ENCODE measurements around the gene UNC5C. TPM values are rescaled to one million over a fixed set of nuclear protein-coding genes. Genes with fewer than 3 reads are reported as not detected.
A peak's percentile ranks its signal among the peaks of the same experiment; 100 is the strongest.

UNC5C gene
- total and polyA plus RNA-seq, 4 donors: 0.27 to 1.2 (median 0.78) TPM

DNA sequence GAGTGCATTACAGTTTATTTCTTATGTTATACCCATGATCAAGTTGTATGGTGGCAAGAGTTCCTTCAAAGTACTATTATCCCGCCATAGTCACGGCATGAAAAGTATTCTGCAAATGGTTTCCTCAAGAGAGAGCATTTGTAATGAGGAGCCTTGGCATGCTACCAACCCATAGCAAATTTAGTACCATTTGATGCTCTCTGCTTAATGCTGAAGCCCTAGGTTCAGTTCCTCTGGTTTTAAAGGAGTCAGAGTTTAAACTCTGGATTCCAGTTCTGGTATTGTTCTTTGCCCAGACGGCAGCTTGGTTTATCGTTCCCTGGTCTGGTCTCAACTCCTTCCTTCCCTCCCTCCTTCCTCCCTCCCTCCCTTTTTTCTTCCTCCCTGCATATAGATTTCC, 419.7 kb downstream of the UNC5C start (continued):
- no peak for TF ChIP-seq ATF3 (IDR thresholded peaks at IDR 0.05)
- no peak for TF ChIP-seq RXRA (IDR thresholded peaks at IDR 0.05)
- no peak for TF ChIP-seq CTCF (IDR thresholded peaks at IDR 0.05; ENCODE audit: low read depth, low read length, missing input control)
- TF ChIP-seq FOXA1 (IDR thresholded peaks at IDR 0.05): no peak
- TF ChIP-seq SP1 (IDR thresholded peaks at IDR 0.05): no peak
- TF ChIP-seq JUND (IDR thresholded peaks at IDR 0.05): no peak

- Histone ChIP-seq H3K27ac (ENCODE audit: low read depth in 1 of 2, low read length in 2 of 2) (no peak overlapping the region), H3K9me3 (ENCODE audit: control insufficient read depth in 4 of 4, low read length in 3 of 4) (no peaks in the 10 kb centered on the region), H3K4me3 (ENCODE audit: low read depth in 1 of 3, low read length in 3 of 3) (no peak overlapping the region), H3K36me3 (ENCODE audit: control insufficient read depth in 4 of 4, insufficient read depth in 3 of 4, low read depth in 1 of 4, low read length in 3 of 4) (no peaks in the 10 kb centered on the region), H3K9ac (ENCODE audit: low read depth in 1 of 2, low read length in 2 of 2) (no peak overlapping the region), H3K4me1 (ENCODE audit: control insufficient read depth in 4 of 4, insufficient read depth in 4 of 4, low read length in 3 of 4) (no peaks in the 10 kb centered on the region), H3K27me3 (ENCODE audit: control insufficient read depth in 4 of 4, insufficient read depth in 4 of 4, low read length in 3 of 4) (no peaks in the 10 kb centered on the region)
- DNase-seq (ENCODE audit: low spot score): no peak
- TF ChIP-seq RAD21 (IDR thresholded peaks at IDR 0.05) (peak; percentile 62 to 73), FOXA2 (IDR thresholded peaks at IDR 0.05) (no peak), CTCF (IDR thresholded peaks at IDR 0.05; ENCODE audit: low read depth, low read length, missing input control) (peak; percentile 17), NR2F2 (IDR thresholded peaks at IDR 0.05) (no peak)
- WGBS: 62% methylated on average over 4 of the region's 4 CpGs
Observed at GRCh38 chr4:95124906-95125504, 423.8 kb downstream of the UNC5C start.

DNA sequence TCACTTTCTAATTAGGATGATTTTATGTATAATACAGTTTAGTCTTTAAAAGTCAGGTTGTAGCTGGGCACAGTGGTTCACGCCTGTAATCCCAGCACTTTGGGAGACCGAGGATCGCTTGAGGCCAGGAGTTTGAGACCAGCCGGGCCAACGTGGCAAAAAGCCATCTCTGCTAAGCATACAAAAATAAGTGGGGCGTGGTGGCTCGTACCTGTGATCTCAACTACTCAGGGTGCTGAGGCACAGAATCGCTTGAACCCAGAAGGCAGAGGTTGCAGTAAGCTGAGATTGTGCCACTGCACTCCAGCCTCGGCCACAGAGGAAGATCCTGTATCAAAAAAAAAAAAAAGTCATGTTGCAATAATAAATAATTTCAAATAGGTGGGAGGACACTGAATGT, 426.8 kb downstream of the UNC5C start:
- Histone ChIP-seq H3K27me3 (ENCODE audit: control insufficient read depth in 4 of 4, insufficient read depth in 4 of 4, low read length in 3 of 4) (no peaks in the 10 kb centered on the region), H3K36me3 (ENCODE audit: control insufficient read depth in 4 of 4, insufficient read depth in 3 of 4, low read depth in 1 of 4, low read length in 3 of 4) (no peaks in the 10 kb centered on the region), H3K9ac (ENCODE audit: low read depth in 1 of 2, low read length in 2 of 2) (no peak overlapping the region), H3K4me3 (ENCODE audit: low read depth in 1 of 3, low read length in 3 of 3) (no peak overlapping the region), H3K27ac (ENCODE audit: low read depth in 1 of 2, low read length in 2 of 2) (no peak overlapping the region), H3K9me3 (ENCODE audit: control insufficient read depth in 4 of 4, low read length in 3 of 4) (no peaks in the 10 kb centered on the region), H3K4me1 (ENCODE audit: control insufficient read depth in 4 of 4, insufficient read depth in 4 of 4, low read length in 3 of 4) (no peaks in the 10 kb centered on the region)
- DNase-seq (ENCODE audit: low spot score): no peak
- TF ChIP-seq ZBTB33 (IDR thresholded peaks at IDR 0.05): no peak
- no peak for TF ChIP-seq FOXA1 (IDR thresholded peaks at IDR 0.05)
- TF ChIP-seq SP1 (IDR thresholded peaks at IDR 0.05): no peak
- no peak for TF ChIP-seq FOXA2 (IDR thresholded peaks at IDR 0.05)
- no peak for TF ChIP-seq JUND (IDR thresholded peaks at IDR 0.05)
- TF ChIP-seq EGR1 (IDR thresholded peaks at IDR 0.05; ENCODE audit: low read depth in 2 of 2): no peak
- TF ChIP-seq HNF4G (IDR thresholded peaks at IDR 0.05): no peak
- 81% methylated on average over 9 of the region's 9 CpGs for WGBS
